ENCODE results near the gene CREG1. TPM values are rescaled to one million over a fixed set of nuclear protein-coding genes. Genes with fewer than 3 reads are reported as not detected.

Gene CREG1
- total and polyA plus RNA-seq, 2 of the 8 experiments (the other 6 are each of a cell fraction or from before 2014, with no cell fraction given), result 29.8 to 30.1 TPM

DNA sequence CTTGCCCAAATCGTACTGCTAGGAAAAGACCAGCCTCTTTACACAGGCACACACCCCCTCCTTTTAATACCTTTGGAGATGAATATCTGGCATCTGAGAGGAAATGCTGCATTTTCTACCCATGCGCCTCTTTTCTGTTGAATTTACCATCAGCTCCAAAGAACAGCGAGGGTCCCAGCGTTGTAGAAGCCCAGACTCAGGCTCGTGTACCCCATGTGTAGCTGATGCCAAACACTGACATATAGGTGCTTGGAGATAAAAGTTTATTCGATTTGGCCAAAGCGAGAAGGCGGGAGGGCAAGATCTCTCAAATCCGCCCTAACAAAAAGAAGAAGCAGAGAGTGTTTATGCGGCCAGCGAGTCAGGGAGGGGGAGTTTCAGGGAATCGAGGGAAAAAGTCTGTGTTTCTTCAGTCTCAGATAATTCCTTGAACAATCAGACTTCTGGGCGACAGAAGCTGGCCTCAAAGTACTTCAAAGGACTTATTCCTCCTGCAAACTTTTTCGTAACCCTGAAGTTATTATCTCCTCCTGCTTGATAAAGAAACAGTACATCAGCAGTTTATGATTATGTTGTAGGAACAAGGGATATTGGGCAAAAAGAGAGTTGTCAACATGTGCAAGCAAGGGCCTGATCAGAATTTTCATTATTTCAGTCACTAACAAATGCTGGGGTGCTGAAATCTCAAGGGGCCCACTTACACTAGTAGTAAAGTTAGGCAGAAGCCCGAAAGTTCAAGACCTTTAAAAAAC, 642 bp upstream of the CREG1 start (continued):
- TF ChIP-seq CHD7 (IDR thresholded peaks at IDR 0.05; ENCODE audit: insufficient replicate concordance, low read length), result peak; percentile 61
- no peak for TF ChIP-seq RXRA (IDR thresholded peaks at IDR 0.05; ENCODE audit: insufficient read depth, low read depth, low read length)
- 0 out of 4 replicates have a peak, but pooled peaks of 1 of the 2 experiments have one; percentile 68 for TF ChIP-seq SIN3A (conservative IDR thresholded peaks at IDR 0.05 in 1 of 2, IDR thresholded peaks at IDR 0.05 in 1 of 2; ENCODE audit: low read depth in 1 of 2, low read length in 2 of 2)
- 0 out of 4 replicates have a peak, but pooled peaks of 1 of the 2 experiments have one; percentile 36 for TF ChIP-seq HDAC2 (IDR thresholded peaks at IDR 0.05; ENCODE audit: borderline replicate concordance in 1 of 2, low read depth in 2 of 2, low read length in 2 of 2)
- TF ChIP-seq FOSL1 (IDR thresholded peaks at IDR 0.05; ENCODE audit: insufficient read depth, low read depth, low read length), result no peak

All from H1 (cell line).